ENCODE data around the gene PTPRF.
A peak's percentile ranks its signal among the peaks of the same experiment; 100 is the strongest.

Gene PTPRF

GRCh38 chr1:43584204-43584603 is 53.5 kb downstream of the PTPRF start:
- DNase-seq: no peak

- DNase-seq: no peak
Observed at GRCh38 chr1:43585557-43585956, 54.9 kb downstream of the PTPRF start.

DNA sequence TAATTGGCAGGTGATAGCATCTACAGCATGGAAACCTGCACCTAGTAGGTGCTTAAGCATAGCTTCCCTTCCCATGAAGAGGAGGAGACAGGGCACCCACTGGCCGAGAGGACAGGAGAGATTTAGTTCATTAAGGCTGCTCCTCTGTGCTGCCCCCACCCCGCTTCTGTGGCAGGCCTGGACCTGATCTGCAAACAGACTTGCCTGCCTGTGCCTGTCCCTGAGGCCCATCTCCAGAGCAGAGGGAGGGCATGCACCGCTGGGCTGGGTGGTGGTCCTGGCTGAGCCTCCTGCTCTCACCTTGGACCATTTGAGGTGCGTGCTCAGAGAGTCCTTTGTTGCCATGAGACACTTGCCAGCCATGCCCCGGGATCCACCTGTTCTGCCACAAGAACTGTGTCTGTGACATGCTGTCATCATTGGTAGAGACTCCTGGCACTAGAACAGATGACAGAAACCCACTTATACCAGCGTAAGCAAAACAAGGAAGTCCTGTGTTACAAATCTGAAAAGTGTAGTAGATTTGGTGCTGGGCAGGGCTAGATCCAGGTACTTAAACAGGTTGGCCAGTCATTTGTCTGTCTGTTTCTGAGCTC is 55.6 kb downstream of the PTPRF start:
- peak; percentile 19 for DNase-seq

DNA sequence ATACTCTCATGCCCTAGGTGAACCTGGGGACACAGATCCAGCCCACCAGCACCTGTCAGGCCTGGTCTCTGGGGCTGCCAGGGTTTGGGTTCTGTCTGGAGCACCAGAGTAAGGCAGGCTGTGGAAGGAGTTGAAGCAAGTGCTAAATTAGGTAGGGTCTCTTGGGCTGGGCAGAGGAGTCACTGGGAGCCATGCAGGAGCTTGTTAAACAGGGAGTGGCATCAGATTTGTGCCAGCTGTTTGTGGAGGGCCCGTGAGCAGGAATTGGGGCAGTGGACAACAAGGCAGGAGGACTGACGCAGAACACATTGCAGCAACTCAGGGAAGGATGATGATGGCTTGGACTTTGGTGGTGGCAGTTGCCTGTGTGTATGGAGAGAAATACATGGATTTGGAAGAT is 56.3 kb downstream of the PTPRF start:
- DNase-seq: no peak

DNA sequence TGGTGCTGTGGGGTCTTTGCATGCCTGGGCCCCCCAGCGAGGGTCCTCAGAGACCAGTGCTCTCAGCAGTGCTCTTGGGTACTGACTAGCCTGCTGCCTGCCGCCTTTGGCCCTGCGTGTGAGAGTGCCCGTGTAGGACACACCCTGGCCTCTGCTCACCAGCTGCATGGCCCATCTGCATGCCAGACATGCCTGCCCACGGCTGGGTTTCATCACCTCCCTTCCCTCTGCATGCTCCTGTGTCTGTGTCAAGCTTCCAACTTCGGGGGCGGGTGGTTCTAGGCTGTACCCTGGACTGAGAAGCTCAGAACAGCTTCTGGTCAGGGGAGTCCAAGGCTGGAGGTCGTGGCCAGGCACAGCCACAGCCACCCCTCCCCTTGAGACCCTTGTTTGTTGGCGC is 56.9 kb downstream of the PTPRF start:
- DNase-seq: no peak

- DNase-seq: no peak
Observed at GRCh38 chr1:43588592-43588991, 57.9 kb downstream of the PTPRF start.

GRCh38 chr1:43590388-43590925 is 59.8 kb downstream of the PTPRF start:
- no peak for DNase-seq

DNA sequence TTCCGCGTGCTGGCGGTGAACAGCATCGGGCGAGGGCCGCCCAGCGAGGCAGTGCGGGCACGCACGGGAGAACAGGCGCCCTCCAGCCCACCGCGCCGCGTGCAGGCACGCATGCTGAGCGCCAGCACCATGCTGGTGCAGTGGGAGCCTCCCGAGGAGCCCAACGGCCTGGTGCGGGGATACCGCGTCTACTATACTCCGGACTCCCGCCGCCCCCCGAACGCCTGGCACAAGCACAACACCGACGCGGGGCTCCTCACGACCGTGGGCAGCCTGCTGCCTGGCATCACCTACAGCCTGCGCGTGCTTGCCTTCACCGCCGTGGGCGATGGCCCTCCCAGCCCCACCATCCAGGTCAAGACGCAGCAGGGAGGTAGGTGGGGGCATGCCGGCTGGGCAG is 60.5 kb downstream of the PTPRF start:
- no peak for DNase-seq

GRCh38 chr1:43592051-43592665 is 61.5 kb downstream of the PTPRF start:
- DNase-seq: no peak

GRCh38 chr1:43592974-43593683 is 62.4 kb downstream of the PTPRF start:
- DNase-seq: no peak

GRCh38 chr1:43596579-43596978 is 65.9 kb downstream of the PTPRF start:
- DNase-seq: no peak

GRCh38 chr1:43597028-43597427 is 66.3 kb downstream of the PTPRF start:
- DNase-seq: no peak

- DNase-seq: no peak
Observed at GRCh38 chr1:43597721-43598120, 67.0 kb downstream of the PTPRF start.

DNA sequence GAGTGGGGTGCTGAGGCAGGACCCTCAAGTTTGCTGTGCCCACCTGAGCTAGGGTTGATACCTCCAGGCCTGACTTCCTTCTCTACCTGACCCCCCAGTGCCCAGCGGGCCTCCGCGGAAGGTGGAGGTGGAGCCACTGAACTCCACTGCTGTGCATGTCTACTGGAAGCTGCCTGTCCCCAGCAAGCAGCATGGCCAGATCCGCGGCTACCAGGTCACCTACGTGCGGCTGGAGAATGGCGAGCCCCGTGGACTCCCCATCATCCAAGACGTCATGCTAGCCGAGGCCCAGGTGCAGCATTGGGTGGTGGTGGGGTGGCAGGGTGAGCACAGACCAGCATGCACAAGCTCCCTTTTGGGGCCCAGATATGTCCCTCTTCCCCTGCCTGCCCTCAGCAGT is 67.9 kb downstream of the PTPRF start:
- DNase-seq: no peak

GRCh38 chr1:43600033-43601020 is 69.6 kb downstream of the PTPRF start:
- no peak for DNase-seq

- DNase-seq: peak; percentile 73
Observed at GRCh38 chr1:43602990-43603389, 72.3 kb downstream of the PTPRF start.

- DNase-seq: no peak
Observed at GRCh38 chr1:43604192-43604591, 73.5 kb downstream of the PTPRF start.

GRCh38 chr1:43605157-43605556 is 74.5 kb downstream of the PTPRF start:
- DNase-seq: no peak

DNA sequence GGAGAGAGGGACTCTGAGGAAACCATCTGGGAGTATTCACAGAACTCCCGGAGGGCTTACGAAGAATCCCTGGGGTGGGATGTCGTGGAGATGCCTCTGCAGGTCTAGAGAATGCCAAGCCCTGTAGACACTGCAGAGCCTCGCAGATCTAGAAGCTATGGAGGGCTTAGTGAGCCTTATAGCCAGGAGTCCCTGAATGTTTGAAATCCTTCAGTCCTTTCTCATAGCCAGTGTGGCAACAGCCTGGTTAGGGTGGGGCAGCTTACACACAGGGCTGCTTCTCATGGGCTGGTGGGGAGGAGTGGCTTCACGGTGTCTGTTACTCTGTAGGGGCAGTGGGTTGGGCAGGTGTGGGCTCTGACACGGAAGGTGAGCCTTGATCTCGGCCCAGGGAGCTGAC is 75.1 kb downstream of the PTPRF start:
- DNase-seq: no peak

- DNase-seq: no peak
Observed at GRCh38 chr1:43606624-43607023, 75.9 kb downstream of the PTPRF start.

DNA sequence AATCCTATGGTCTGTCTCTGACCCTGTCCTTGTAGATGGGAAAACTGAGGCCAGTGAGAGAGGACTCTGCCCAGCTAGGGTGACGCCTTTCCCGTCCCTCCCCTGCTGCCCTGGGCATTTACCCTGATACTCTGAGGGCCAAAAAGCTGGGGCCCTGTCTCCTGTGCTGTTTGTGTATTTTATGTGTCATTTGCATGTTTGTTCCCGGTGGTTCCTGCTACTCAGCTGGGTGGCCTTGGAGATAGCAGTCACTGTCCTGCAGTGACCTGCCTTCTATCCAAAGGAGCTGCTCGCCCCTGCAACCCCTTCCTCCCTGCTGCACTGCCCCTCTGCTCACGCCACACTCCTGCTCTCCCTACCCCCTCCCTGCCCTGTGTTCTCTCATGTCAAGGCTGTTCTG is 78.1 kb downstream of the PTPRF start:
- DNase-seq: no peak

GRCh38 chr1:43610339-43610738 is 79.7 kb downstream of the PTPRF start:
- DNase-seq: peak; percentile 85

GRCh38 chr1:43611950-43612349 is 81.3 kb downstream of the PTPRF start:
- no peak for DNase-seq

Data from NCI-H69 (cell line).